GM06990 (cell line): ENCODE data around the gene TNFAIP8.

Experiments
- DNase-seq: peaks from one replicate; pipeline ENCODE4 v3.0.0-alpha.2; 2011; ENCODE audit not compliant: insufficient read length; ENCODE audit errors: extremely low read depth
- H3K27me3 ChIP-seq: replicated peaks from 2 replicates; pipeline ENCODE4 v1.6.0; 2011; ENCODE audit warnings: low read length; ENCODE audit not compliant: control insufficient read depth, insufficient read depth
- H3K36me3 ChIP-seq: 2 replicates; pipeline ENCODE4 v1.5.1; 2011; ENCODE audit warnings: low read length; ENCODE audit not compliant: control insufficient read depth, insufficient read depth
- H3K4me3 ChIP-seq: replicated peaks from 2 replicates; pipeline ENCODE4 v1.5.1; 2011; ENCODE audit warnings: low read depth, mild to moderate bottlenecking, control low read depth, low read length
- CTCF ChIP-seq: IDR thresholded peaks from 2 replicates; pipeline ENCODE4 v1.5.1; 2011; ENCODE audit warnings: low read length, control low read depth, mild to moderate bottlenecking, inconsistent platforms; ENCODE audit not compliant: insufficient read depth, poor library complexity, severe bottlenecking

TNFAIP8 gene

GRCh38 chr5:119319401-119319800, 36.4 kb upstream of the TNFAIP8 start:
- H3K36me3 ChIP-seq: no peaks in the 10 kb centered on the region
- no peak for DNase-seq
- no peak for TF ChIP-seq CTCF
- H3K27me3 ChIP-seq: no peaks in the 10 kb centered on the region
- no peak overlapping the region for H3K4me3 ChIP-seq

- TF ChIP-seq CTCF: no peak
- DNase-seq: no peak
These were observed 35.9 kb upstream of the TNFAIP8 start for GRCh38 chr5:119319890-119320289.

GRCh38 chr5:119321569-119322311, 34.1 kb upstream of the TNFAIP8 start:
- TF ChIP-seq CTCF: no peak
- H3K4me3 ChIP-seq: no peak overlapping the region
- no peaks in the 10 kb centered on the region for H3K36me3 ChIP-seq
- no peak for DNase-seq
- no peaks in the 10 kb centered on the region for H3K27me3 ChIP-seq

More at GRCh38 chr5:119319890-119320289, 35.9 kb upstream of the TNFAIP8 start:
- no peak overlapping the region for H3K4me3 ChIP-seq
- no peaks in the 10 kb centered on the region for H3K36me3 ChIP-seq
- no peaks in the 10 kb centered on the region for H3K27me3 ChIP-seq

DNA sequence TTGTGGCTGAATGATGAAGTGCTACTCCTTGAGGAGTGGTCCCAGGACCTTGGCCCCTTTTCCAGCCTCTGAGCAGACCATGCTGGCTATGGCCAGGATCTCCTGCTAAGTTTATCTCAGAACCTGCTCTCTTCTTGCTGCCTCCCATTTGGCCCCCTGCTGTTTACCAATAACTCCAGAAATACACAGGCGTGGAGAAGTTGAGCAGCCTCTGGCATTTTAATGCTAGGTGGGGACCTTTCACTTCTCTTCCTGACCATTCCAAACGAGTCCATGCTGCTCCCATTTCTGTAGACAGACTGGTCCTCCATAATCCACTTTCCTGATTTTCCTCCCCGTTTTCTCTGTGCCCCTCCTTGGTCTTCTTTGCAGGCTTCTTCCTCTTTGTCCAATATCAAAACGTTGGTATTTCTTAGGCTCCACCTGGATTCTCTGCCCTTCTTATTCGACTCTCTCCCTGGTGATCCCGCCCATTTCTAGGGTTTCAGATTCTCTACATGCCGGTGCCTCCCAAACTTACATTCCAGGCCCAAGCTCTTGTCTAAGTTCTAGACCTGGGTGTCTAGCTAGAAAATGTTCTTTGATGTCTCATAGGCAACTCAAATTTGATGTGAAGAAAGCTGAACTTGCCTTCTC, 33.4 kb upstream of the TNFAIP8 start:
- Histone ChIP-seq H3K36me3 (no peaks in the 10 kb centered on the region), H3K27me3 (no peaks in the 10 kb centered on the region), H3K4me3 (no peak overlapping the region)
- no peak for DNase-seq
- no peak for TF ChIP-seq CTCF

DNA sequence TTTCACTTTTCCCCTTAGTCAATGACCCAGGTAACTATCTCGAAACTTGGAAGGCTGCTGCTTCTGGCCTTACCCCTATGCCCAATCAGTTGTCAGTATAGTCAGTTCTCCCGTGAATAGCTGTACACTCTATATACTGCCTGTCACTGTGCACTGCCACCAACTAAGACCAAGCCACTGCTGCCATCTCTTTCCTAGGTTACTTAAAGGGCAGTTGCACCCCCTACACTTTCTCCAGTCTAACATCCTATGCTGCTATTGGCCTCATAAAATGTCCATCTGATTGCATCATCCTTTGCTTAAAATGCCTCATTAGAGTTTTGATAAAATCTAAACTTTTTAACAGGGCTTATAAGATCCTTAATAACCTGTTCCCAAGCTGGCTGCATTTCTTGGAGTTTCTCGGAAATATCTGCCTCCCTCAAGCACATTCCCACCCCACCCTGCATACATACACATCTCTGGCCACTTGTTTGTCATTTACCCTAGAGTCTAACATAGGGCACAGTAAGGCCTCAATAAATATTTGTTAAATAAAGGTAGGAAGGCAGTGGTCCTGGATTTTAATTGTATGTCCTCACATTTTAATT, 32.8 kb upstream of the TNFAIP8 start:
- DNase-seq: no peak
- H3K36me3 ChIP-seq: no peaks in the 10 kb centered on the region
- no peak for TF ChIP-seq CTCF
- H3K4me3 ChIP-seq: no peak overlapping the region
- H3K27me3 ChIP-seq: no peaks in the 10 kb centered on the region
